ENCODE results near the gene IL20RB.
A peak's percentile ranks its signal among the peaks of the same experiment; 100 is the strongest.
"Not testable (repeated sequence)": the region's sequence is repeated elsewhere in the genome, so short reads cannot be mapped to it uniquely, and the experiment has no call there.

The IL20RB gene

DNA sequence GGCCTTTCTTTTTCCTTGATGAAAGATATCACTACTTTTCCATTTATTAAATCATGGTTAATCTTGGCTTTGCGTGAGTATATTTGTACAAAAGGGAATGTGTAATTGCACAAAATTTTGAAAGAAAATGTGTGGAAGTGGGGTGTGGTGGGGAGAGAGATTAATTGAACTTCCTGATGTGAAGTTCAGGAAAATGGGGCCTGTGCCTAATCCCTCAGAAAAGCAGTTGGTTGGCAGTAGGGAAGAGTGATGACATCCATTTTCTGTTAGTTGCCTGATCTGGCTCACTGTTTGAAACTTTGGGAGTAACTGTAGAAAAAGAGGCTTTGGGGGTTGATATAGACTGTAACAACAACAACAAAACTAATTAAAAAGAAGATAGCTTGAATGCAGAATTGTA, 10.8 kb upstream of the IL20RB start:
- DNase-seq: no peak

DNA sequence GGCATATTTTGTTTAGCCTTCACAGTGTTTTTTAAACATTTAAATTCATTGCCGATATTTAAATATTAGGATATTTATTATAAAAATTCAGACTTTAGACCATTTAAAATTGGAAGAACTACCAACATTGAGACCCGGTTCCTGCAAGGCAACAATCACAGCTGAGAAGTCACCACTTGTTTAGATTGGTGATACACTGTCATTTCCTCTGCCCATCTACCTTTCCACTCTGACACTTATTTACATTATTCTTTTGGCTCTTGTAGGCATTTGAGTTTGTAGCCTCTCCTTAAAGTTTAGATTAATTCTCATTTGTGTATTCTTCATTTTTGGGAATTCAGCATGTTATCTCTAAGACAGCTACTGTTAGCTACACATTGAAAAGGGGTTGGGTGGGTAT, 10.3 kb upstream of the IL20RB start:
- no peak for DNase-seq

DNA sequence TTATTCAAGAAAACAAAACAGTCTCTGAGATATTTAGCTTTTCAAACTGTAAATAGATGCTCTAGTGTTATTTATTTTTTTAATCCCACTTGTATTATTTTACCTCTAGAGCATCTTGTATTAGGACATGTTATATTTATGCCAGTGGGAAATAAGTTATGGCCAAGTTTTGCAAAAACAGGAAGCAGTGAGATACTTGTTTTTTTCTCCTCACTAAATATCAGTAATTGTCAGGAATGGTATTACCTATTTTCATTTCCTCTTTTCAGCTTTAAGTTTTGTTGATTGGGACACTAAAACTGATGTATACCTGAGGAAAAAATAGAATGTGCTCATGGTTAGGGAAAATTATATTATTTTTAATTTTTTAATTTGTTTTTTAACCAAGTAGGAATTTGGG, 8.6 kb upstream of the IL20RB start:
- no peak for DNase-seq

DNA sequence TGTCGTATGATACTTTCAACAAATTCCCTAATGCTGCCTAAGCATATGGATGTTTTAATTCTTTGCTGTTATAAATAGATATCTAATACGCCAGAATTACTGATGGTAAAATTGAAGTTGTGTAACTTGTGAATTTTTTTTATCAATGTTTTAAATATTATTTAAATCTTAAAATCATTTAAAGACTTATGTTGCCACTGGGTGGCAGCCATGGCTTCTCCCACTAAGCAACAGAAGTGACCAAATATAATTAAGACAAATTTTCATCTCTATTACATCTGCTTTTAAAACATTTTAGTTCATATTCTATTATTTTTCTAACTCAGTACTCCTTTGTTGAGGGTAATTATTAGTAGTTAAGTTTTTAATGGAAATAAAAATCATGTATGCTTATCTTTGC, 8.1 kb upstream of the IL20RB start:
- no peak for DNase-seq

DNA sequence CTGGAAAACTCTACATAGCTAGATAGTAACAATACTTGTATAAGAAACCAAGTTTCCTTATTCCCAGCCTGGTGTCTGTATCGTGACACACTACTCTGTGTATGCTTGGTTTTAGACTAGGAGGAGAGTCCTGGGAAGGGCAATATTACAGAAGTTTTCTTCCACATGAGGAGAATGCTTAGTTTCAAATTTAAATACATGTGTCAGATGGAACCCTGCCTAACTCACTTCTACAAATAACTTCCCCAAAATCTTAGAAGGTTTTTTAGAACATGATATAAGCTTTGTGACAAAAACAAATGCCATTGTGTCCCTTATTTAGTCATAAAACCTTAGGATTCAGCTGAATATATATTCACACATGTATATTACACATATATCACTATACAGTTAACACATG, 7.2 kb upstream of the IL20RB start:
- no peak for DNase-seq

DNA sequence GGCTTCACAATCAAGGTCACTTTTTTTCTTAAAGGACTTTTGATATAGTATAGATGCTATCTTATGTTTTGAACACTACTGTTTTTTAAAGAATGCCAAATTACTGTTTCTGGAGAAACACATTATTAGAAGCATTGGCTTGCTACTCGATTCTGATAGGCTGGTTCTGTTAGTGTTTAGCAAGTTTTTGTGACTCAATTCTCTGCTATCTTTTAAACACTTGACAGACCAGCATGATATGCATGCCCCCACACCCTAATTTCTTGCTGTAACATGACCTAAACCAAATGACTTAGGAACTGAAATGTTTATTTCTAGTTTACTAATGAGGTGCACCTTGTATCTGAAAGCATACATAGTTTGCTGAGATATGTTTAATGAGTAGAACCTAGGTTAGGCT, 5.5 kb upstream of the IL20RB start:
- peak; percentile 35 for DNase-seq

- DNase-seq: no peak
Measured at GRCh38 chr3:136954251-136954650, 3.5 kb upstream of the IL20RB start.

DNA sequence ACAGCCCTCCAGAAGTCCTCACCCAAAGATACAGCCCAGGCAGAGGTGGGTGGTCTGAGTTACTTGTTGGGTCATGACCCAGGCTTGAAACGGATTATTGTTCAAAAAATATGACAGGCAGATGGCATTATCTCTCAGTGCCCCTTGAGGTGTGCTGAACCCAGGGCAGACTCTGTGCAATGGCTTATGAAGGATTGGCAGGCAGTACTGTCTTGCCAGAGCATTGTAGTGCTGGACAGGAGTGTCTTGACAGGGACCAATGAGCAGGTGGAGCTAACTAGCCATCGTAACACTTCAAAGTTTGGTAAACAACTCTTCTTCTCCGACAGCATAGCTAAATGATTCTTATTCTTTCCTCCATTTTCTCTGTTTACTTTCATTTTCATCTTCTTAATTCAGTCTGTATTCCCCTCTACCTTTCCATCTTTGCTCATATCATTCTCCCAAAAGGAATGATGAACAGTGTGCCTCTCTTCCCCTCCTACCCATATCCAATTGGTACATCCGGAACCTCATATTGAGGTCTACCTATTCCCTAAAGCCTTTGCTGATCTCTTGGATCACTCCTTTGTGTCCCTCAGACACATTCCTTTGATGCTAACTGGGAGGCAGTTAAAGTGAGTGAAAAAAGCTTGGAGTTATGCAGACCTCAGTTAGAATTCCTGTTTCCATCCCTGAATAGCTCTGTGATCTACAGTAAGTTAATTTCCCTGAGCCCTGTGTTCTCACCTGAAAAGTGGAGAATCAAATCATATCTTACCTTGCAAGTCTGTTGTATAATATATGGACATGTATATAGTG, 2.6 kb upstream of the IL20RB start:
- no peak for DNase-seq

GRCh38 chr3:136955813-136956212, 2.0 kb upstream of the IL20RB start:
- DNase-seq: peak; percentile 55

DNA sequence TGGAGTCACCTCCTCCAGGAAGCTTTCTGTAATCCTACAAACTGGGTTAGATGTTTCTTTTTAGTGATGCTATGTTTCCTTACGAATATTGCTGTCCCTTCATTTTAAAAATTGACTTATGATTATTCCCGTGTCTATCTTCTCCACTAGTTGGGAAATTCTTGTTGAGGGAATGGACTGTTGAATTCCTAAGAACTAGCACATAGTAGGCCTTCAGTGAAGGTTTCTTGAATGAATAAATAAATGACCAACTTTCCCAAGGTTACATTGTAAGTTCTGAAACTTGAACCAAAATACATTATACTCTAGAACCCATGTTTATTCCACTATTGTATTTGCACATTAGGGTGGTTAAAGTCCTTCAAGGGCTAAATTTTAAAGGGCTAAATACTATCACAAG, 812 bp upstream of the IL20RB start:
- DNase-seq: no peak

- DNase-seq: no peak
Measured at GRCh38 chr3:136958939-136959338, 1.2 kb downstream of the IL20RB start.

DNA sequence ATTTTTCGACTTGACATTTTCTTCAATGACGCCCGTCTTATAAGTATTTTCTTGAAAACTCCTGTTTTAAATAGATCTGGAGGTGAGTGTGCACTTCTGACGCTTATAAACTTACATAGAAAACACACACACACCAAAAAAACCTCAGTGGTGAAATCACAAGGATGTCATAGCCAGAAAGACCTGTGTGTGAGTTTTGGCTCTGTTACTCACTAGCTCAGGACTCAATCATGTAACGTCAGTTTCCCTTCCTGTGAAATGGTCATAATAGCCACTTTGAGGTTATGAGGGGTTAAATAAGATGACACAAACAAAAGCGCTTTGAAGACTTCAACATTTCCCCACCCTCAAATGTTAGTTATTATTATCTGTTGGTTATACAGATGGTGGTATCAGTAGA, 1.8 kb downstream of the IL20RB start:
- no peak for DNase-seq

GRCh38 chr3:136960838-136961836, 3.4 kb downstream of the IL20RB start:
- DNase-seq: peak; percentile 90

GRCh38 chr3:136962927-136963326, 5.1 kb downstream of the IL20RB start:
- peak; percentile 43 for DNase-seq

DNA sequence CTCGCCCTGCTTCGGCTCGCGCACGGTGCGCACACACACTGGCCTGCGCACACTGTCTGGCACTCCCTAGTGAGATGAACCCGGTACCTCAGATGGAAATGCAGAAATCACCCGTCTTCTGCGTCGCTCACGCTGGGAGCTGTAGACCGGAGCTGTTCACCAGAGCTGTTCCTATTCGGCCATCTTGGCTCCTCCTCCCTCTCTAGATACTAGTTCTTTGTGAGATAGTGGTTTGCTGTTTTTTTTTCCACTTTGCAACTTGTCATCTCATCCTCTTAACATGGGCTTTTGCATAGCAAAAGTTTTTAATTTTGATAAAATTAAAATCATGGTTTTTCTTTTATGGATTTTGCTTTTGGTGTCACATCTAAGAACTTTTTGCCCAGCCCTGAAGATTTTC, 11.8 kb downstream of the IL20RB start:
- not testable (repeated sequence) for DNase-seq

- DNase-seq: no peak
Measured at GRCh38 chr3:136973352-136973751, 15.6 kb downstream of the IL20RB start.

DNA sequence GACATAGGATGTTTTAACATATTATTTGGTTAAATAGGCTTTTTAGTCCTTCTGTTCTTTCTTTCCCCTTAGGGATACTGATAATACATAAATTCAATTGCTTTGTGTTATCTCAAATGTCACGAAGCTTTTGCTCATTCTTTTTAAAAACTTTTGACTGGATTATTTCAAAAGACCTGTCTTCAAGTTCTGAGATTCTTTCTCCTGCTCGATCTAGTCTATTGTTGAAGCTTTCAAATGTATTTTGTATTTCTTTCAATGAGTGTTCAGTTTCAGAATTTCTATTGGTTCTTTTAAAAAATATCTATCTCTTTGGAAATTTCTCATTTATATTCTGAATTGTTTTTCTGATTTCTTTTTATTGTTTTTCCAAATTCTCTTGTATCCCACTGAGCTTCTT, 16.9 kb downstream of the IL20RB start:
- no peak for DNase-seq

DNA sequence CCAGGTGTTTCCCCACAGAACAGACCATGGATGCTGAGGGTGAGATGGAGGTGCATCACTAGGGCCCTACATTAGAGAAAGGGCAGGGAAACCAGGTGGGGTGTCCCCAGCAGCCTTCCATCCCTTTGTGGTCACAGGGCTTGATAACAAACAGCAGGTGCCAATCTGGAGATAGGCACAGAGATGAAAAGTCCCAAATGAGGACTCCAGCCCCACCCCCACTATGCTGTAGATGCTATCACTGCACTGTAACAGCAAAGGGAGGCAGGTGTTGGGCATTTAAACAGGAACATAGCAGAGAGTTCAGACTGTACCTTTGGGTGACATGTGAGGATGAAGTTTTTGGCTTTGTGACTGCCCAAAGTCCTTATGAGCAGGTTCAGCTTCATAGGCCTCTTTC, 21.4 kb downstream of the IL20RB start:
- no peak for DNase-seq

DNA sequence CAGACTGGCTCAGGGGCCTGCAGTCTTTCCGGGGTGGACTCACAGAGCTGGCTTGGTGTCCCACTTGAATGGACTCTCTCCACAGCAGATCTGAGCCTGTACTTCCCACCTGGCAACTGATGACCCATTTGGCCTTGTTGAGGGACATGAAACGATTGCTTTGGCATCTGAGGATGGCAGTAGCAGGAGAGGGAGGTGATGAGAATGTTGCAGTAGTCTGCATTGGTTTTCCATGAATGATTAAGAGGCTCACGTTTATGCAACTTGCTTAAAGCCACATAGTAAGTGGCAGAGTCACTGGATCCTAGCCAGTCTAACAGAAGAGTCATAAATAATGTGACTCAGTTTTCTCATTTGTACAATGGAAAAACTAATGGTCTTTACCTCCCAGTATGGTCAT, 21.9 kb downstream of the IL20RB start:
- DNase-seq: no peak

DNA sequence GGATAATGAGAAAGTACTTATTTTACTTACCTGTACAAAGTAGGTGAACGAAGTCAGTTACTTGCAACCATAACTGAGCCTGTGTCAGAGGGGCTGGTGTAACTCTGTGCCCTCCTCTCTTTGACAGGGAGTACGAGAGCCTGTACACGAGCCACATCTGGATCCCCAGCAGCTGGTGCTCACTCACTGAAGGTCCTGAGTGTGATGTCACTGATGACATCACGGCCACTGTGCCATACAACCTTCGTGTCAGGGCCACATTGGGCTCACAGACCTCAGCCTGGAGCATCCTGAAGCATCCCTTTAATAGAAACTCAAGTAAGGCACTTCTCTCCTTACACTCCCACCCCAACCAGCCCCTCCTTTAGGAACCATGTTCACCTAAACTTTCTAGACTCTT, 24.2 kb downstream of the IL20RB start:
- no peak for DNase-seq

GRCh38 chr3:136982520-136983138, 24.8 kb downstream of the IL20RB start:
- no peak for DNase-seq

GRCh38 chr3:136984837-136985236, 27.1 kb downstream of the IL20RB start:
- DNase-seq: peak; percentile 93

DNA sequence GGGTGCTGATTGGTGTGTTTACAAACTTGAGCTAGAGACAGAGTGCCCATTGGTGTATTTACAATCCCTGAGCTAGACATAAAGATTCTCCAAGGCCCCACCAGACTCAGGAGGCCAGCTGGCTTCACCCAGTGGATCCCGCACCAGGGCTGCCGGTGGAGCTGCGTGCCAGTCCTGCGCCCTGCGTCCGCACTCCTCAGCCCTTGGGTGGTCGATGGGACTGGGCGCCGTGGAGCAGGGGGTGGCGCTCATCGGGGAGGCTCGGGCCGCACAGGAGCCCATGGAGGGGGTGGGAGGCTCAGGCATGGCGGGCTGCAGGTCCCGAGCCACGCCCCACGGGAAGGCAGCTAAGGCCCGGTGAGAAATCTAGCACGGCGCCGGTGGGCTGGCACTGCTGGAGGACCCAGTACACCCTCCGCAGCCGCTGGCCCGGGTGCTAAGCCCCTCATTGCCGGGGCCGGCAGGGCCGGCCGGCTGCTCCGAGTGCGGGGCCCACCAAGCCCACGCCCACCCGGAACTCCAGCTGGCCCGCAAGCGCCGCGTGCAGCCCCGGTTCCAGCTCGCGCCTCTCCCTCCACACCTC, 29.7 kb downstream of the IL20RB start:
- DNase-seq: not testable (repeated sequence)
